HepG2 (cell line): Measurements from ENCODE around the gene S1PR2.

ENCODE experiments used
- DNMT1 ChIP-seq: sonication (generic); formaldehyde crosslinking; IDR thresholded peaks from 2 replicates; pipeline ENCODE4 v1.5.1; 2020; ENCODE audit warnings: mild to moderate bottlenecking, missing genetic modification reagents
- FOXK1 ChIP-seq: sonication (generic); formaldehyde crosslinking; IDR thresholded peaks from 2 replicates; pipeline ENCODE4 v1.4.0; 2020; ENCODE audit warnings: low read depth, missing genetic modification reagents, borderline replicate concordance
- TF ChIP-seq, protein P1 (sequence below): sonication (generic); formaldehyde crosslinking; IDR thresholded peaks from 2 replicates; pipeline ENCODE4 v1.4.0; 2020; ENCODE audit warnings: missing genetic modification reagents

DNA sequence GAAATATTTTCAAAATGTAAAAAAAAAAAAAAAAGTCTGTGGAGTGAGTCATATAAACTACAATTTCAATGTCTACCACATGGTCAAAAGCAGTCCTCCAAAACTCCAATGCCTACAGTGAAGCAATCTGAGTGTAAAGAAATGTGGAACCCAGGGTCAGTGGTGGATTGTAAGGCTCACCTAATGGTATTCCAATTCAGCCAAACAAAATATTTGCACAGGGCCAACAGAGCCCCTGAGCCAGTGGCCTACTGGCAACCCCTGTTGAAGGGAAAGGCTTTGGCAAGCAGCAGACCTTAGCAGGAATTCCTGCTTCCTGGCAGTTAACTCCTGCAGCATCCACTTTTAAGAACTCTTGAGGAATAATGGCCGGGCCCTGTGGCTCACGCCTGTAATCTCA is 39.8 kb downstream of the S1PR2 start:
- TF ChIP-seq FOXK1 (no peak), DNMT1 (CRISPR knock-in tag) (no peak)
- TF ChIP-seq, protein P1, sequence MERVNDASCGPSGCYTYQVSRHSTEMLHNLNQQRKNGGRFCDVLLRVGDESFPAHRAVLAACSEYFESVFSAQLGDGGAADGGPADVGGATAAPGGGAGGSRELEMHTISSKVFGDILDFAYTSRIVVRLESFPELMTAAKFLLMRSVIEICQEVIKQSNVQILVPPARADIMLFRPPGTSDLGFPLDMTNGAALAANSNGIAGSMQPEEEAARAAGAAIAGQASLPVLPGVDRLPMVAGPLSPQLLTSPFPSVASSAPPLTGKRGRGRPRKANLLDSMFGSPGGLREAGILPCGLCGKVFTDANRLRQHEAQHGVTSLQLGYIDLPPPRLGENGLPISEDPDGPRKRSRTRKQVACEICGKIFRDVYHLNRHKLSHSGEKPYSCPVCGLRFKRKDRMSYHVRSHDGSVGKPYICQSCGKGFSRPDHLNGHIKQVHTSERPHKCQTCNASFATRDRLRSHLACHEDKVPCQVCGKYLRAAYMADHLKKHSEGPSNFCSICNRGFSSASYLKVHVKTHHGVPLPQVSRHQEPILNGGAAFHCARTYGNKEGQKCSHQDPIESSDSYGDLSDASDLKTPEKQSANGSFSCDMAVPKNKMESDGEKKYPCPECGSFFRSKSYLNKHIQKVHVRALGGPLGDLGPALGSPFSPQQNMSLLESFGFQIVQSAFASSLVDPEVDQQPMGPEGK (CRISPR knock-in tag), result no peak
